ENCODE measurements around the gene CLGN.
"Not testable (repeated sequence)": the region's sequence is repeated elsewhere in the genome, so short reads cannot be mapped to it uniquely, and the experiment has no call there.

CLGN gene

GRCh38 chr4:140427106-140427918, at the start of gene CLGN:
Gene CLGN, minus strand, starts transcription at chr4:140427648. Its CDS starts 14,570 bp downstream, at chr4:140413078.
- DNase-seq (ENCODE audit: low spot score): peak; percentile 24

DNA sequence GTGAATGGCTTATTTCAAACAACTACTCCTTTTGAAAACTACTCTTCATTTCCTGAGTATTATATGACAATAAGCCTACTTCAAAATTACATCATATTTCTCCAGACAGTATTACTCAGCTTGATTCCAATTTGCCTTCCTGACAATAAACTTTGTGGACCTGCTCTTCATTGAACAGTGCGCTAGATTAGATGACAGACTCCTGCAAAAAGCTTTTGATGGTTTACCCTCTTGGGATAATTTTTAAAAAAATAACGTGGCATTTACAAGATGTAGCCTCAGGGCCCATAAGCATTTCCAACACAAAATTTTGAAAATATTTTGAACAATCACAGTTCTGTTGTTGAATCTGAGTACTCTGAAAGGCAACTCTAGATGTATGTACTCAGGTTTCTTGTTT, 44.7 kb upstream of the CLGN start:
- no peak for DNase-seq (ENCODE audit: low spot score)

DNA sequence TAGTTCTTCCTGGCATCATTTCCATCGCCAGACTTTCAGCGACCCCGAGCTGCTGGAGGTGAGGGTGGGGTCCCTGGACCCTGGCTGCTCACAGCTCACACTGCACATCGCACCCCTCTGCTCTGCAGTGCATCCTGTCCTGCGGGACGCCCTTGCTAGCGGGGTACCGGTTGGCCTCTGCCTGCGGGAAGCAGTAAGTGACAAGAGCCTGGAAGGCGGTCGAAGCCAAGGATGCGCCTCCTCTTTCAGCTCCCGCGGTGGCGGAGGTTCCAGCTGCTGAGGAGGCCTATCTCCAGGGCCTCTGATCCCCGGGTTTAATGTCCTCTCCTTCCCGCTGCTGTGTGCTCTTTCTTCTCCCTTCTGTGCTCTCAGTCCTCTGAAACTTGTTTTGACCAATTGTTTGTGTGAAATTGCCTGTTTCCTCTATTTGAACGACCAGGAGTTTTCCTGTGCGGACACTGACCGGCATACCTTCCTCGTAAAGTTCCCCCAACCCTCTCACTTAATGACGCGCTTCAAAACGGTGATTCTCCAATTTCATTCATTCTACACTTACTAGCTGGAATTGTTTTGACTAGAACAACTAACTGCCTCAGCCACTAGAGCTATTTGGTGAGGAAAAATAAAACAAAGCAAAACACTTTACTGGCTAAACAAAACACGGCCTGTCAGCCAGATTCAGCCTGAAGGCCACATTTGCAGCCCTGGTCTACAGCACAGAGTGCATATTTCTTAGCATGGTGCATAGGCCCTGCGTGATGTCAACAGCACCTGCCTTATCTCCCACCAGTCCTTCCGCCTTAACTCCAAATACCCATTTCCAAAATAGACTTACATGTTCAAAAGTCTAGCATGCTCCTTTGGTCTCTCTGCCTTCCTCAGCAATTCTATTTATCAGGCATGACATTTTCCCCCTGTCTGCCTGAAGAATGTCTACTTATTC, 42.6 kb upstream of the CLGN start:
- DNase-seq (ENCODE audit: low spot score): no peak

DNA sequence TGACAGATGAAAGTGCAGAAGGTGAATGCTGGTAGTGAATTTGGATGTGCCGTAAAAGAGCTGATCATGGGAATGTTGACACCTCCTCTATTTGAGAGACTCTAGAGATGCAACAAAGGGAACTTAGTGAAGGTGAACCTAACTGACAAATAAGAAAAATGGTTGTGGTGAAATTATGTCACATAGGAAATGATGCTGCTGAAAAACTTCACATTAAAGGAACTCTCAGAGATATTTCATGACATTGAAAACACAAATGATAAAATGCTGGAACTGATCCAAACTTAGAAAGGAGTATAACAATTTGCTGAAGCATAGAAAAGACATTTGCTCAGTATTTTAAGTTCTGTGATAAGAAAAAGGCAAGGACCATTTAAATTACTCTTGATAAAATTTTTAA, 38.7 kb upstream of the CLGN start:
- DNase-seq (ENCODE audit: low spot score): no peak

GRCh38 chr4:140463614-140464013, 36.2 kb upstream of the CLGN start:
- DNase-seq (ENCODE audit: low spot score): no peak

DNA sequence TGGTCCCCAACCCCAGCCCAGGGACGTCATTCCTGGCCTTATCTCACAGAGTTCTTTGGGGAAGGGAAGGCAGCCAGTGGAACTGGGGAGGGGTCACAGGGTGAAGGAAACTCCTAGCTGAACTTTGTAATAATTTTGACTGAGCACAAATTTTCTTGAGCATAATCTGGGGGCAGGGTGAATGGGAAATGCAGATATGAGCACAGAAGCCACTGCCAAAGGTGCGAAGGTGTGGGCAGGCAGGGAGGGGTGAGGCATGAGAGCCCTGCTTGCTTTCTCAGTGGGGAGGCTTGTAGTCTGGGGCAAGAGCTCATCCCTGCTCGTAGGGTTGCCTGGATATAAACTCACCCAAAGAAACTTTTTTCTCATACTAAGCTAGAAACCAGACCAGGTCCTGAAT, 35.7 kb upstream of the CLGN start:
- no peak for DNase-seq (ENCODE audit: low spot score)

DNA sequence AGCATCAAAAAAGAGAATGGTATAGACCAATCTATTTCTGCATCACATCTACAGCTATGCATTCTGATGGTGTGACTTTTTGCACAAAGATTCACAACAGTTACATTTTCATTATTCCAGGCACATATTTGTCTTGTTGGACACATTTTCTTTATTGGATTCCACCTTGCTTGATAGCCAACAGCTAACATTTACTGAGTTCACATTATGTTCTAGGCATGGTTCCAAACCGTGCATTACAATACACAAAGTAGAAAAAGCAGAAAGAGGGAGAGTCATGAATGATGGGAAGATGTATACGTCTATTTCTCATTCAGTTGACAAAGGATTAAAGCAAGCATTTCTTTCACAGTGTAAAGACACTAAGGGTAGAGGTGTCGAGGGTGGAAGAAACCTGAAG, 22.9 kb upstream of the CLGN start:
- DNase-seq (ENCODE audit: low spot score): no peak

DNA sequence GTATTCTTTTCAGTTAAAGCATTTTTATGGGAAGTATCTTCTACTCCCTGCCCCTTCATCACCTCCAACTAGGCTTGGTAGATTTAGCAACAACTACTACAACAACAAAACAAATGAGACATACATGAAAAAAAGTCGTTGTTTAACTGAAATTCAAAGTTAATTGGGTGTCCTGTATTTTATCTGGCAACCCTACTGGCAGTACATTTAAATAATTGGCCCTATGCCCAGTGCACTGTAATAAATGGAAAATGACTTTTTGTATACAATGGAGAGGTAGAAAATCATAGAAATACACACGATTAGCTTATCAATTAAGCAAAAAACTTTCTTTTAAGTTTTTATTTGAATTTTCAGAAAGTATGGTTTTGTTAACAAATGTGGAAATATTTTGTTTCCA, 21.4 kb upstream of the CLGN start:
- DNase-seq (ENCODE audit: low spot score): no peak

GRCh38 chr4:140448162-140448561, 20.7 kb upstream of the CLGN start:
- DNase-seq (ENCODE audit: low spot score): no peak

DNA sequence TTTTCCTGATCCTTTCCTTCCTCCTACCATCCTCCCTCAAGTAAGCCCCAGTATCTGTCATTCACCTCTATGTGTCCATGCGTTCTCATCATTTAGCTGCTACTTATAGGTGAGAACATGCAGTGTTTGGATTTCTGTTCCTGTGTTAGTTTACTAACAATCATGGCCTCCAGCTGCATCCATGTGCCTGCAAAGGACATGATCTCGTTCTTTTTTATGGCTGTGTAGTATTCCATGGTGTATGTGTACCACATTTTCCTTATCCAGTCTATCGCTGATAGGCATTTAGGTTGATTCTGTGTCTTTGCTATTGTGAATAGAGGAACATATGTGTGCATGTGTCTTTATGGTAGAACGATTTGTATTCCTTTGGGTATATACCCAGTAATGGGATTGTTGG, 16.9 kb upstream of the CLGN start:
- DNase-seq (ENCODE audit: low spot score): not testable (repeated sequence)

GRCh38 chr4:140439644-140440142, 12.2 kb upstream of the CLGN start:
- no peak for DNase-seq (ENCODE audit: low spot score)

- DNase-seq (ENCODE audit: low spot score): no peak
These were observed 547 bp upstream of the CLGN start for GRCh38 chr4:140427919-140428471.

DNA sequence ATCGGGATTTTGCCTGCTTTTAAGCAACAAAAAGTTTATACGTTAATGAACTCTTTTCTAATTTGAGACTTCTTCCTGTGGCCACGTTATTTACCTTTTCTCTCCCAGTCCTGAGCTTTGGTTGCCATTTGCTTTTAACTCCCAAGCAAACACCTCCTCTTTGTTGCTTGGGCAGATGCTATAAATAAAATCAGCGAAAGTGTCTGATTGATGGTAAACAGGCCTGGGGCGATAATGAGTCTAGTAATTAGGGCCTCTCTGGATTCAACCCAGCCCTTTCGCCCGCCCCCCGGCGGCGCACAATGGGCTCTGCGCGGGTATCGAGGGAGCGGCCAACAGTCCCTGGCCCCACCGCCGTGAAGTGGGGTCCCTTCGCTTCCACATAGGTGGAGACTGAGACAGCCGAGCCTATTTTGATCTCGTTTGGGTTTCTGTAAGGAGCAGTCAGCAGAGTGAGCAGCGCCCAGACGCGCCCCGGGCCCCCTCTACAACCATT, 790 bp downstream of the CLGN start:
- no peak for DNase-seq (ENCODE audit: low spot score)

GRCh38 chr4:140423106-140423505, 4.3 kb downstream of the CLGN start:
- no peak for DNase-seq (ENCODE audit: low spot score)

GRCh38 chr4:140413130-140413969, 14.1 kb downstream of the CLGN start:
- not testable (repeated sequence) for DNase-seq (ENCODE audit: low spot score)

- no peak for DNase-seq (ENCODE audit: low spot score)
These were observed 18.5 kb downstream of the CLGN start for GRCh38 chr4:140408974-140409373.

- DNase-seq (ENCODE audit: low spot score): no peak
These were observed 21.2 kb downstream of the CLGN start for GRCh38 chr4:140406292-140406691.

DNA sequence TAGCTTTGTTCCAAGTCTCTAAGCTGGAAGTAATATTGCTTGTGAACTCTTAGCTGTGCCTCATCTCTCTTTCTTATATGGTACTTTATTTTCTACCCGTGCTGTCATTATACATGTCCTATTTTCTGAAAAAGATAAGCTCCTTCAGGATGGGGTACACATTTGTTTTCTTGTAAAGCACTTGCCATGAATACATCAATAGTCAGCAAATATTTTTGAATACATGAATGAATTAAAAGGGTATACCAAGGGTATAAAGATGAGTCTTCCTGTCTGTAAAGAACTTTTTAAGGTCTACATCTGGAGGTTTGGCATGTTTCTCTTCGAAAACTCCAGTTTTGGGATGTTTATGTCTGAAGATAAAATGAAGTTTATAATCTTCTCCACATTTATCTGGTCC, 27.3 kb downstream of the CLGN start:
- no peak for DNase-seq (ENCODE audit: low spot score)

DNA sequence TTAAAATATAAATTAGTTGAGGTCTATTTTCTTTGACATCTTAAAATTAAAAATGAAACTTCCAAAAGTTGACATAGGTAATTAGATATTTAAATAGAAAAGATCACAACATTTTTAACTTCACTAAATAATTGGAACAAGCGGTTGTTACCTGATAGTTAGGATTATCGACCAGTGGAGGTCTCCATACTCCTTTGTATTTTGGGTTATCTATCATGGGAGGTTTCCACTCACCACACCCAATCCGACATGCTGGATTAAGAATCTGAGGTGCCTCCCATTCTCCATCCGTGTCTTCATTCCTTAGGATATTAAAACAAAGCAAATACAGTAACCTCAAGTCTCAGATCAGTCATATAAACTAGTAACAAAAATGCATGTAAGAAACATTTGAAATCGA, 31.8 kb downstream of the CLGN start:
- DNase-seq (ENCODE audit: low spot score): no peak

- no peak for DNase-seq (ENCODE audit: low spot score)
These were observed 39.4 kb downstream of the CLGN start for GRCh38 chr4:140388015-140388414.

GRCh38 chr4:140382732-140383131, 44.7 kb downstream of the CLGN start:
- no peak for DNase-seq (ENCODE audit: low spot score)

DNA sequence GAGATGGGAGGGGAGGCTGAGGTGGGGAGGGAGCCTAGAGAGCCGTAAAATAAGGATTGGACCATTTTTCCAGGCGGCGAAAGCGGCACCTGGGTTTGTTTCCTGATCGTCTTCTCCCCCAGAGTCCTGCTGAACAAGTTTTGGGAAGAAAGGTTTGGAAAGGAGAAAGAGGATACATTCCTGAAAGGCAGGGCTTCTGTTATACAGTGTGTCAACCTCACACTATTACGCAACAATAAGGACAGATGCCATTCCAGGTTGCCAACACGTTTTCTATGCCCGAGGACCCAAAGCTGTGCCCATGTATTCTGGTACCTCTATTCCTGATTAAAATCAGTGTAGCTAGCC, 53.3 kb downstream of the CLGN start:
- DNase-seq (ENCODE audit: low spot score): no peak

All from hematopoietic multipotent progenitor cell treated with erythropoietin and hydrocortisone succinate and interleukin-3 and kit ligand, for 15 days (in vitro differentiated cells).